Globus pallidus (tissue), 1 donor: Measurements from ENCODE around the gene PSORS1C1.
A peak's percentile ranks its signal among the peaks of the same experiment; 100 is the strongest.

Experiments used
- DNase-seq: peaks from one replicate; pipeline ENCODE4 v3.0.0-alpha.2; 2015; ENCODE audit warnings: low spot score

The PSORS1C1 gene

GRCh38 chr6:31126396-31127175, 12.0 kb downstream of the PSORS1C1 start:
- DNase-seq: no peak

GRCh38 chr6:31128093-31128676, 13.6 kb downstream of the PSORS1C1 start:
- no peak for DNase-seq

- no peak for DNase-seq
Measured at GRCh38 chr6:31129130-31129529, 14.5 kb downstream of the PSORS1C1 start.

GRCh38 chr6:31130751-31131150, 16.2 kb downstream of the PSORS1C1 start:
- no peak for DNase-seq

- no peak for DNase-seq
Measured at GRCh38 chr6:31131595-31131994, 17.0 kb downstream of the PSORS1C1 start.

GRCh38 chr6:31132806-31133205, 18.2 kb downstream of the PSORS1C1 start:
- DNase-seq: no peak

- DNase-seq: no peak
Measured at GRCh38 chr6:31135710-31136109, 21.1 kb downstream of the PSORS1C1 start.

- DNase-seq: no peak
Measured at GRCh38 chr6:31138982-31139381, 24.4 kb downstream of the PSORS1C1 start, which contains the start of gene PSORS1C2. Gene PSORS1C2, minus strand, starts transcription at chr6:31139066. Its CDS starts 40 bp downstream, at chr6:31139026.

GRCh38 chr6:31139599-31139998, 25.0 kb downstream of the PSORS1C1 start:
- no peak for DNase-seq

- DNase-seq: no peak
Measured at GRCh38 chr6:31140643-31141042, 26.0 kb downstream of the PSORS1C1 start.

- no peak for DNase-seq
Measured at GRCh38 chr6:31142361-31142761, 27.8 kb downstream of the PSORS1C1 start.

GRCh38 chr6:31143148-31143547, 28.5 kb downstream of the PSORS1C1 start:
- DNase-seq: no peak

GRCh38 chr6:31144296-31144969, 29.8 kb downstream of the PSORS1C1 start:
- DNase-seq: no peak

GRCh38 chr6:31144970-31145340, 30.4 kb downstream of the PSORS1C1 start:
- DNase-seq: no peak

- DNase-seq: no peak
Measured at GRCh38 chr6:31145386-31145785, 30.8 kb downstream of the PSORS1C1 start.

GRCh38 chr6:31149827-31150447, 35.3 kb downstream of the PSORS1C1 start:
- DNase-seq: no peak

- DNase-seq: no peak
Measured at GRCh38 chr6:31152781-31153180, 38.2 kb downstream of the PSORS1C1 start.

GRCh38 chr6:31154436-31154835, 39.8 kb downstream of the PSORS1C1 start:
- no peak for DNase-seq

GRCh38 chr6:31156641-31157040, 42.0 kb downstream of the PSORS1C1 start:
- no peak for DNase-seq

GRCh38 chr6:31157513-31158139, 43.0 kb downstream of the PSORS1C1 start, which contains the start of gene CCHCR1:
Gene CCHCR1, minus strand, starts transcription at chr6:31157802. Its CDS starts 202 bp downstream, at chr6:31157600.
- DNase-seq: no peak

GRCh38 chr6:31158140-31158862, 43.7 kb downstream of the PSORS1C1 start, which contains the start of gene TCF19:
Gene TCF19, plus strand, starts transcription at chr6:31158589. Its CDS starts 881 bp downstream, at chr6:31159470.
- DNase-seq: peak; percentile 98
